Keratinocyte (primary cell): ENCODE data around the gene PLCG2. TPM values are rescaled to one million over a fixed set of nuclear protein-coding genes. Genes with fewer than 3 reads are reported as not detected.
"Not testable (repeated sequence)": the region's sequence is repeated elsewhere in the genome, so short reads cannot be mapped to it uniquely, and the experiment has no call there.

Source experiments
- DNase-seq: peaks from one replicate; pipeline ENCODE4 v3.0.0-alpha.2; 2011; ENCODE audit warnings: low read depth, missing footprints, low spot score
- FAIRE-seq: peaks from 2 replicates; lab custom pipeline; 2011; peaks lifted over from hg19 to GRCh38; lab: Jason Lieb, UNC
- H2AFZ ChIP-seq: 2 replicates; pipeline ENCODE4 v1.6.0; 2012; ENCODE audit warnings: low read length, control low read depth, inconsistent platforms; ENCODE audit not compliant: control insufficient read depth
- H3K27ac ChIP-seq: 2 replicates; pipeline ENCODE4 v1.5.1; 2011; ENCODE audit warnings: low read length; ENCODE audit not compliant: control insufficient read depth, insufficient read depth
- H3K27me3 ChIP-seq: 3 replicates; pipeline ENCODE4 v1.6.0; 2011; ENCODE audit warnings: low read length; ENCODE audit not compliant: control insufficient read depth, insufficient read depth; ENCODE audit errors: extremely low read depth
- H3K36me3 ChIP-seq, 2 experiments: 2 replicates in 1 of 2; 3 replicates in 1 of 2; pipeline ENCODE4 v1.5.1; 2011; ENCODE audit warnings: low read length in 2 of 2, mild to moderate bottlenecking in 1 of 2; ENCODE audit not compliant: control insufficient read depth in 2 of 2, insufficient read depth in 2 of 2; ENCODE audit errors: extremely low read depth in 1 of 2
- H3K4me1 ChIP-seq: 3 replicates; pipeline ENCODE4 v1.5.1; 2011; ENCODE audit warnings: low read length; ENCODE audit not compliant: control insufficient read depth, insufficient read depth; ENCODE audit errors: extremely low read depth
- H3K4me2 ChIP-seq: 3 replicates; pipeline ENCODE4 v1.6.0; 2011; ENCODE audit warnings: low read depth, low read length; ENCODE audit not compliant: control insufficient read depth, insufficient read depth; ENCODE audit errors: extremely low read depth
- H3K4me3 ChIP-seq, 3 experiments: fragments of 200-600 bp in 1 of 3; sonication (generic) in 1 of 3; 2 replicates in 2 of 3; 3 replicates in 1 of 3; pipeline ENCODE4 v1.5.1; 2011 to 2016; ENCODE audit warnings: low read length in 3 of 3, mild to moderate bottlenecking in 3 of 3, control low read depth in 2 of 3, inconsistent platforms in 1 of 3, low read depth in 1 of 3, mixed read lengths in 1 of 3, mixed run types in 1 of 3, moderate library complexity in 1 of 3; ENCODE audit not compliant: control insufficient read depth in 2 of 3, insufficient read depth in 2 of 3; ENCODE audit errors: extremely low read depth in 1 of 3
- H3K79me2 ChIP-seq: 2 replicates; pipeline ENCODE4 v1.6.0; 2012; ENCODE audit warnings: low read length; ENCODE audit not compliant: control insufficient read depth, insufficient read depth
- H3K9ac ChIP-seq: 3 replicates; pipeline ENCODE4 v1.6.0; 2011; ENCODE audit warnings: low read length; ENCODE audit not compliant: control insufficient read depth, insufficient read depth; ENCODE audit errors: extremely low read depth
- H3K9me1 ChIP-seq: 3 replicates; pipeline ENCODE4 v1.6.0; 2011; ENCODE audit warnings: low read length; ENCODE audit not compliant: control insufficient read depth, insufficient read depth; ENCODE audit errors: extremely low read depth
- H3K9me3 ChIP-seq: 2 replicates; pipeline ENCODE4 v1.5.1; 2012; ENCODE audit warnings: low read depth, low read length; ENCODE audit not compliant: control insufficient read depth
- H4K20me1 ChIP-seq: 3 replicates; pipeline ENCODE4 v1.6.0; 2011; ENCODE audit warnings: low read length; ENCODE audit not compliant: control insufficient read depth, insufficient read depth; ENCODE audit errors: extremely low read depth
- EZH2 ChIP-seq: IDR thresholded peaks from one replicate; pipeline ENCODE4 v1.6.1; 2012; ENCODE audit warnings: inconsistent platforms, mild to moderate bottlenecking, low read length, moderate library complexity
- dilution Hi-C: fragments of 300-500 bp; cut with MboI; formaldehyde crosslinking; loops from one replicate; pipeline ENCODE4 v1.7.0; 2020; ENCODE audit warnings: low sequenced_read_pairs; ENCODE audit not compliant: extremely low pct_ligation_motif_present
- polyA plus RNA-seq, 5 experiments: library from polyadenylated mRNA; depleted of rRNA in 3 of 5; stranded (reverse) in 3 of 5; stranded (forward) in 1 of 5; unstranded in 1 of 5; fragments of >200 nt; gene quantifications; 1 replicate in 1 of 5; 2 replicates in 3 of 5; 3 replicates in 1 of 5; pipeline versions ENCODE4 v1.2.1 to v1.2.3, GENCODE V29; 2011 to 2012; ENCODE audit warnings: missing spikeins in 2 of 5, low read depth in 1 of 5, low replicate concordance in 1 of 5
- TF ChIP-seq, protein P1 (sequence below), 3 experiments: IDR thresholded peaks in 1 of 3; conservative IDR thresholded peaks in 1 of 3; optimal IDR thresholded peaks in 1 of 3; 2 replicates in 2 of 3; 3 replicates in 1 of 3; pipeline versions ENCODE3 to v1.5.1; 2011; ENCODE audit warnings: low read length in 3 of 3, mild to moderate bottlenecking in 3 of 3, moderate library complexity in 2 of 3, control low read depth in 1 of 3, inconsistent platforms in 1 of 3; ENCODE audit not compliant: insufficient read depth in 2 of 3; ENCODE audit errors: extremely low read depth in 1 of 3

PLCG2 gene
- polyA plus RNA-seq, 1 donor (not counting 4 experiments of a cell fraction or from before 2014, with no cell fraction given) = 3.5 TPM

DNA sequence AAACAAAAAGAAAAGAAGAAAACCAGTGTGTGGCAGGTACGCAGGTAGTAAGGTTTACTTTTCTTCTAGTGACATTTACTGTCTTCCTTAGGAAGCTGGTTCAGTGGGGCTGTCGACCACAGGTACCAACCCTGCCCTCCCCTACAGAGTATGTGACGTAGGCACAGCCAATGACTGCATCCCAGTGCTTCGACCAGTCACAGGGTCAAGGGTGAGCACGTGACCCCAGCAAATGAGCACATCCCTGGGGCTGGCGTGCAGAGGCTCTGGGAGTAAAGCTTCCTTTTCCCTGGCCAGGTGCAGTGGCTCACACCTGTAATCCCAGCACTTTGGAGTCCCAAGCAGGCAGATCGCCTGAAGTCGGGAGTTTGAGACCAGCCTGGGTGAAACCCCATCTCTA is 38.9 kb upstream of the PLCG2 start:
- H3K79me2 ChIP-seq = no peaks in the 10 kb centered on the region
- no peaks in the 10 kb centered on the region for H3K9me3 ChIP-seq
- TF ChIP-seq, protein P1, sequence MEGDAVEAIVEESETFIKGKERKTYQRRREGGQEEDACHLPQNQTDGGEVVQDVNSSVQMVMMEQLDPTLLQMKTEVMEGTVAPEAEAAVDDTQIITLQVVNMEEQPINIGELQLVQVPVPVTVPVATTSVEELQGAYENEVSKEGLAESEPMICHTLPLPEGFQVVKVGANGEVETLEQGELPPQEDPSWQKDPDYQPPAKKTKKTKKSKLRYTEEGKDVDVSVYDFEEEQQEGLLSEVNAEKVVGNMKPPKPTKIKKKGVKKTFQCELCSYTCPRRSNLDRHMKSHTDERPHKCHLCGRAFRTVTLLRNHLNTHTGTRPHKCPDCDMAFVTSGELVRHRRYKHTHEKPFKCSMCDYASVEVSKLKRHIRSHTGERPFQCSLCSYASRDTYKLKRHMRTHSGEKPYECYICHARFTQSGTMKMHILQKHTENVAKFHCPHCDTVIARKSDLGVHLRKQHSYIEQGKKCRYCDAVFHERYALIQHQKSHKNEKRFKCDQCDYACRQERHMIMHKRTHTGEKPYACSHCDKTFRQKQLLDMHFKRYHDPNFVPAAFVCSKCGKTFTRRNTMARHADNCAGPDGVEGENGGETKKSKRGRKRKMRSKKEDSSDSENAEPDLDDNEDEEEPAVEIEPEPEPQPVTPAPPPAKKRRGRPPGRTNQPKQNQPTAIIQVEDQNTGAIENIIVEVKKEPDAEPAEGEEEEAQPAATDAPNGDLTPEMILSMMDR (optimal IDR thresholded peaks at IDR 0.05 in 1 of 3, IDR thresholded peaks at IDR 0.05 in 1 of 3, conservative IDR thresholded peaks at IDR 0.05 in 1 of 3; ENCODE audit: extremely low read depth in 1 of 3, insufficient read depth in 2 of 3, low read length in 3 of 3) = no peak
- TF ChIP-seq EZH2 = no peak
- no peak overlapping the region for H2AFZ ChIP-seq
- DNase-seq (no peak), FAIRE-seq (no peak)
- no peak overlapping the region for H3K9ac ChIP-seq
- H3K9me1 ChIP-seq = no peaks in the 10 kb centered on the region
- peaks cover 8% of the 10 kb centered on the region for H3K4me1 ChIP-seq
- H3K36me3 ChIP-seq = no peaks in the 10 kb centered on the region
- no peak overlapping the region for H3K27ac ChIP-seq
- H4K20me1 ChIP-seq = no peaks in the 10 kb centered on the region
- no peaks in the 10 kb centered on the region for H3K27me3 ChIP-seq
- dilution Hi-C loops = no loop called here
- H3K4me3 ChIP-seq = no peak overlapping the region
- no peak overlapping the region for H3K4me2 ChIP-seq

DNA sequence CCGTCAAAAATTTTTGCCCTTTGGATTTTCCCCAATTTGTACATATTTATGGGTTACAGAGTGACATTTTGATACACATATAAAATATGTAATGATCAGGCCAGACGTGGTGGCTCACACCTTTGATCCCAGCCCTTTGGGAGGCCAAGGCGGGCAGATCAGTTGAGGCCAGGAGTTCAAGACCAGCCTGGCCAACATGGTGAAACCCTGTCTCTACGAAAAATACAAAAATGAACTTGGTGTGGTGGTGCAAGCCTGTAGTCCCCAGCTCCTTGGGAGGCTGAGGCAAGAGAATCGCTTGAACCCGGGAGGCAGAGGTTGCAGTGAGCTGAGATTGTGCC is 37.7 kb upstream of the PLCG2 start:
- H3K79me2 ChIP-seq, H3K9me3 ChIP-seq, H3K9me1 ChIP-seq, H3K4me2 ChIP-seq, H4K20me1 ChIP-seq, H3K27ac ChIP-seq, H3K36me3 ChIP-seq, dilution Hi-C loops, DNase-seq, H2AFZ ChIP-seq, H3K9ac ChIP-seq, FAIRE-seq, H3K27me3 ChIP-seq, H3K4me3 ChIP-seq: not testable (repeated sequence)
- H3K4me1 ChIP-seq = peaks cover 13% of the 10 kb centered on the region

DNA sequence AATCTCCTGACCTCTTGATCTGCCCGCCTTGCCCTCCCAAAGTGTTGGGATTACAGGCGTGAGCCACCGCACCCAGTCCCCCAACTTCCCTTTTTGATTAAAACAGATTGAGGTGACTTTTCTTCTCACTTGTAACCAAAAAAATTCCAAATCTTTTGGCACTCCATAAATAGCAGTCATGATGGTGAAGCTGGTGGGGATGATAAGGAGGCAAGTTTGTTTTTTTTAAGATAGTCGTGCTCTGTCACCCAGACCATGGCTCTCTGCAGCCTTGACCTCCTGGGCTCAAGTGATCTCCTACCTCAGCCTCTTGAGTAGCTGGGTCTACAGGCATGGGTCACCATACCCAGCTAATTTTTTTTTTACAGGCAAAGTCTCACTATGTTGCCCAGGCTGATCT is 34.7 kb upstream of the PLCG2 start:
- TF ChIP-seq EZH2 = no peak
- TF ChIP-seq, protein P1 (optimal IDR thresholded peaks at IDR 0.05 in 1 of 3, IDR thresholded peaks at IDR 0.05 in 1 of 3, conservative IDR thresholded peaks at IDR 0.05 in 1 of 3; ENCODE audit: extremely low read depth in 1 of 3, insufficient read depth in 2 of 3, low read length in 3 of 3) = no peak
- DNase-seq (no peak), FAIRE-seq (no peak)

More for the DNA sequence above, 34.7 kb upstream of the PLCG2 start:
- peaks cover 6% of the 10 kb centered on the region for H3K4me1 ChIP-seq
- no peak overlapping the region for H3K4me2 ChIP-seq
- no peaks in the 10 kb centered on the region for H3K79me2 ChIP-seq
- H3K9me1 ChIP-seq = no peaks in the 10 kb centered on the region
- no peak overlapping the region for H3K4me3 ChIP-seq
- H3K27ac ChIP-seq = no peak overlapping the region
- no peak overlapping the region for H3K9ac ChIP-seq
- H4K20me1 ChIP-seq = no peaks in the 10 kb centered on the region
- peaks cover 3% of the 10 kb centered on the region for H3K27me3 ChIP-seq
- H3K36me3 ChIP-seq = no peaks in the 10 kb centered on the region
- dilution Hi-C loops = no loop called here
- no peak overlapping the region for H2AFZ ChIP-seq
- H3K9me3 ChIP-seq = no peaks in the 10 kb centered on the region
